GM19025 (cell line): Measurements from ENCODE around the gene EFNB2.

Experiments
- ATAC-seq: cut with Tn5 transposase; IDR thresholded peaks from one replicate; pipeline ENCODE4 v1.9.1; 2021; ENCODE audit warnings: mild to moderate bottlenecking, low read depth, moderate library complexity; ENCODE audit not compliant: unreplicated experiment

The EFNB2 gene

DNA sequence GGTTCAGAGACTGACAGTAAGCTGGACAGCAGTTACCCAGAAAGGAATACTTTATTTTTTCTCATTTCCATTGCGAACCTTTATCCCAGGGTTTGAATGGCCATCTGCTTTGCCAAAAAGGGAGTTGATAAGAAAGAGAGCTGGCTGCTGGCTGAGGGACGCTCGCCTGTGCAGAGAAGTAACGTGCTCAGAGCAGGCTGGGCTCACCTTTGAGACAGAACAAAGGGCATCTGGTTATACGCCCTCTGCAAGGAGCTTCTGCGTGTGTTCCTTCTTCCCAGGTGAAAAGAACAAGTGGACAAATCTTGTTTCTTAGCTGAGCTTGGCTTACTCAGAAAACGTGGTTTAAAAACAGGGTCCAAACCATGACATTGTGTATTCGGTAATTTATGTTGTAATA is 47.4 kb downstream of the EFNB2 start:
- ATAC-seq = no peak

DNA sequence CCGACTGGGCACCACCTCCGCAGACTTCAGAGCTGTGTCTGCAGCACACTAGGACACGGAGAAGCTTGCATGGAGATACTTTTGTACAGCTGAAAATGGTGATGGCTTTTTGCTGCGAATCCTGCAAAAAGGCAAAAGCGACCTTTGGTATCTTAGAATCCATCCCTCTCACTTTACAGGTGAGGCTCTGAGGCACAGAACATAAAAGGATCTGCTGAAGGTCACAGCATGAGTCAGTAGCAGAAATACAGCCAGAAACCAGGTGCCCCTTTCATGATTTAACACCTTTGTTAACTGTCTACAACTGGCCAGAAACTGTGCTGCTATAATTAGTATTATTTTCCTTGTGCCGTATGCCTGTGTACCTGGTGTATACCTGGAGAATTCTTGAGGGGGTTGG is 48.3 kb downstream of the EFNB2 start:
- no peak for ATAC-seq

DNA sequence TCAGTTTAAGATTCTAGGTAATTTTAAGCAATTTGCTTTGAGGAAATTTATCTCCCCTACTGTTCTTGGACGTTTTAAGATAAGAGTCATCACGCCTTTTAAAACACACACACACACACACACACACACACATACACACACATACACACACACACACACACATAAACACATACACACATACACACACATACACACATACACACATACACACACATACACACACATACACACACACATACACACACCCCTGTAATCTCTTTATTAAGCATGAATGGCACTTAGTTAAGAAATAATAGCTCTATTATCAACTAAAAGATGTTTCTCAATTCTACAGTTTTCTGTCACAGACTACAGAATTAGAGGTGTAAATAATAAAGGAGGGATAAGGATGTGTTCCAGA is 49.2 kb downstream of the EFNB2 start:
- no peak for ATAC-seq

DNA sequence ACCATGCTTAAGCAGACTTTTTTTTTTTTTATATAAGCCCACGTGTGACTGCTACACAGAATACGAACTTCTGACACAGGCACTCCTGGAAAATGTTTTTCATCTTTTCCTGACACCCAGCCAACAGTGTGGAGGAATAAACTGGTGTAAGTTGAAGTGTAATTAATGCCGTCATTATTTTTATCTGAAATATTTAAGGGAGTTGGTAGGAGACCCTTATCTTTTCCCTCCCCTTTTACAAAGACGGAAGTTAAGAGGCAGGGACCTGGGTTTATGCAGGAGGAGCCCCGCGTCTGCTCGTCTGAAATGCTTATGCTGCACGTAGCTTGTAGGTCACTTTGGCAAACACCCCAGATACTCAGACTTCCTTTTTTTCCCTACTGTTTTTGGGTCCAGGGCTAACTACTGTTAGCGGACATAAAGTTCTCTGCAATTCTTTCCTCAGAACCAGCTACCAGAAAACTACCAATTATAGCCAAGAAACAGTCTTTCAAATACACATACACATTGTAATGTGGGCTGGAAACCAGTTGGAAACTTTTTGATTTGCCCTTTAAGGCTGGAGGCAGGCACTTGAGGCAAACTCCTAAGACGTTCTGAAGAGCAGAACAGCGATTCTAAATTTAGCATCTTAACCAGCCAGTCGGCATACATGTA is 50.8 kb downstream of the EFNB2 start:
- no peak for ATAC-seq

DNA sequence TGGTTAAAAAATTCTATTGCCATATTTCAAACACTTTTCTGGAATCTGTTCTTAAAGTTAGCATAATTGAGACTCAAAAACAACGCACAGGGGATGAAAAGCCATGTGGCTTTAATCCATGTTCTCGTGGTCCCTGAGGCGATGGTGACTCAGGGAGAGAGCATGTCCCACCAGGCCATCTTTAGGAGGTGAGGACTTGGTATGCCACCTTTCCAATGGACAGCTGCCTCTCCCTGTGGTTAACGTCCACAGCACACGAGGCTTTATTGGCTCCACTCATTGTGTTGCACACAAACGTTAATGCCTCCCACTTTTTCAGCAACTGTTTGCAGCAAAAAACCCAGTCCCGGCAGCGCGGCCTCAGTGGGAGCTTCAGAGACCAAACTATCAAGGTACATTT is 51.4 kb downstream of the EFNB2 start:
- ATAC-seq = no peak

DNA sequence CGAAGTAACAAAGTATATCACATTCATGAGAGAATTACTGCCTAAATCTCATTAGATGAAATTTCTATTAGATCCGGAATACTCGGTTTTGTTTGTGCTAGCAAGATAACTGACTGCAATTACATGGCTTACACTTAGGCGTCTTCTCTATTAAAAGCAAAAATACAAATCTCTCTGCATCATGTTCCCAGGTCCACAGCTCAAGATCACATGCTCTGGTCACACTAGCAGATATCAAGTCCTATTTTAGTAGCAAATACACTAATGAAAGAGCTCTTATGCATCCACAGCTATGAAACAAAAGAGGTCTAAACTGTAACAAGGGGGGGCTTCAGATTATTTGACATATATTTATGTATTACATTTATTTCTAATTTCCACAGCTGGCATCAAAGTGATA is 53.5 kb downstream of the EFNB2 start:
- ATAC-seq = no peak

DNA sequence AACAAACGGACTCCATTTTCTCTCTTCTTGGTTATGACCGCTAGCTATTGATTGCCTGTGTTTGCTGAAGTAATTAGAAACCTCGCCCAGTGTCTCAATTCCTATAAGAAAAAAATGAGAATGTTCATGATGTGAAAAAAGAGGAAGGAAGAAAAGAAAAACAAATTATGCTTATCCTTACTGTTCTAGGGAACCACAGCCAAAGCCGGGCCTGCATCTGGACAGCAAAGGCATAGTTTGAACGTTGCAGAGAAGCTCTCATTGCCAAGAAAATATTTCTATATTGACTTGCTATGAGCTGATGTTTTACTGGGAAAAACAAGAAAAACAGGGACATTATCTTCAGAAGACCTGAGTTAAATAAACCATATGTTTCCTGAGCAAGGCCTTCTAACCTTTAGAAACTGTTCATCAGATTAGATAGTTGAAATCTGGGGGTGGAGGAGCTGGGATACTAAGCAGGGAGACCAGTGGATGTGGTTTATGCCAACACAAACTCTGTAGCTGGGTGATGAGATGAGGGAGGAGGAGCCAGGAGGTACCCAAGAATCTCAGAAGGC is 55.0 kb downstream of the EFNB2 start:
- ATAC-seq = no peak

DNA sequence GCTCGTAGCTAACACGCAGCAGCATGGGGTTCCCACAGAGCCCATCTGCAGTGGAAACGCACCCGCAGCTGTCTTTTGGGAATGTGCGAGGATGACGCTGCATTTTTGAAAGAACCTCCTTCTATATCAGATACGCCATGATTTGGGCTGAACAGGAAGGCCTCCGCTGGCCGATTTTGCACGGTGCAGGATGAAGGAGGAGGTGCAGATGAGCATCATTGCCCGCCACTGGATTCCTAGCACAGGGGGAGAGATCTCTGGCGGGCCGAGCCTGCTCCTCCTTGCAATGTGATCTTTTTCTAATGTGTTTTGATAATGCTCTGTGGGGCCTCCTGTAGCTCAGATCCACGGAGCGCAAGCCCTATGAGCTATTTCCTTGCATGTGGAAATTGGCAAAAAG is 55.5 kb downstream of the EFNB2 start:
- ATAC-seq = no peak

DNA sequence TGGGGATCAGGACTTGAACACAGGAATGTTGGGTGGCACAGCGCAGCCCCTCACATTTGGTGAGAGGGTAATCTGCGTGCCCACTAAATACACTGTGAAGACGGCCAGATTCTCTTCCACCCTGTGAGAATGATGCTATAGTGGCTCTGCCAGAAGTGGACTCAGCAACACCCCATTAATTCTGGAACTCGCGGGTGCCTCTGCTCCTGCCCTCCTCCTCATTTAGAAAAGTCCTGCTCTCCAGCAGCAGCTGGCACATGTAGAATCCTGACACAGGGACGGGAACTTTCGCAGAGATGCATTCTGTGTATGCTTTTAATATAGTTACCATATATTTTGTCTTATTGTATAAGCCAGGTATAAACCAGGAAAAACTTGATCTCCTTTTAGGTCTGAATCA is 57.3 kb downstream of the EFNB2 start:
- no peak for ATAC-seq

DNA sequence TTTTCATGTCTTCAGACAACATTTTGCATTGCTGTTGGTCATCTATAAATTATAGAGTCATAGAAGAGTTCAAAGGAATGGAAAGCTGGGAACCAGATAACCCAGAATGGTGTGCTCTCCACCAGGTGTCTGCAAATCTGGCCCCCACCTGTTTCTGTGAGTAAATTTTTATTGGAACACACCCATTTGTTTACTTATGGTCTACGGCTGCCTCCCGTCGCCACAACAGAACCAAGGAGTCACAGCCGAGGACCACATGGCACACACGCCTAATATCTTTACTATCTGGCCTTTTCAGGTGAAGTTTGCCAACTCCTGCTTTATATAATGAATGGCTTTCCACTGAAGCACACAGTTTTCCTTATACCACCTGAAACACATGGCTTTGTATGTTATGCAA is 58.2 kb downstream of the EFNB2 start:
- ATAC-seq = no peak

DNA sequence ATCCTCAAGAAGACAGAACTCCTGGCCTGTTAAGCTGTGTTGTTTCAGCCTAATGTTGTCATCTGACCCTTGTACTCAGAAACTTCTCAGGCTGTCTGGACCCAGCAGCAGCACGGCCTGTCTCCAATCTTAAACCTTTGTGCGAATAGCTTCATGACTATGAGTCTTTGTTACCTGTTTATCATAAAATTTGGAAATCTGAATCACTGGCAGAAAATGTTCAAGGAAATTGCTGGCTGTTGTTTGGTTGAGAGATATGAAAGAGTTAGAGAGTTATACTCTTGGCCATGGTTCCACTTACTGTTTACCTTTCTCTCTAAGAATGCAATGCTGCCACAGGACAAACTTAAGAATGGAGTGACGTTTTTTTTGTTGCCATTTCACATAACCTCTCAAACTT is 59.6 kb downstream of the EFNB2 start:
- ATAC-seq = no peak

DNA sequence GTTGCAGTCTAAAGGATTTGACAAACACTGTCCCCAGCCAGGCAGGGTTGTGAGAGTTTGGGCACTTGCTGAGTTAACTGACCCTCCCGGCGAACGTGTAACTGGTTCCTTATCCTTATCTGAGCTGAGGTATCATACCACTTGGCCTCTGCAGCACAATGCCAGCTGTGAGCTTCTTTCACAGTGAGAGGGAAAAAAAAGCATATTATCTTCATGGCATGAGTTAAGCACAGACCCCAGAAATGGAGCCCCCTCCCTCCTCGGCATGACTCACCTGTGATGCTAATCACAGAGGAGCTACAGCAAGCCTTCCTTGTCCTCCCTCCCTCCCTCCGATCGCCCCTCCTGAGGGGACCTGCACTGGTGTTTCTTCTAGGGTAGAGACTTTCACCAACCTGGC is 60.5 kb downstream of the EFNB2 start:
- ATAC-seq = no peak

DNA sequence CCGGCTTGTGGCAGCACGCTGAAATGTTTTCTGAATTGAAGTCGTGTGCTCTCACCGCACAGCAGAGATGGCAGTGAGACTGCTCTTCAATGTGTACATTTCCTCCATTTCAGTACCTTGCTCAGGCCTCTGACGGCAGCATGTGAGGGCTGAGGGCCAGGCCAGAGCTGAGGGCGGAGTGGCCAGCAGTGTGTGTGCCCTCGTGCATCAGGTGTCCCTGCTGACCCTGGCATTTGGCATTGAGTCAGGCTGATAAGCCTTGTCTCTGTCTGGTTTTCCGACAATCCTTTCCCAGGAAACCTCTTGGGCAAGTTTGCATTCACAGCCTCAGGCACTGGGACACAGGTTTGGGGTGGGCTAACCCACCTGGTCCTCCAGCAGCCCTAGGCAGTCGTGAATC is 62.3 kb downstream of the EFNB2 start:
- ATAC-seq = no peak

DNA sequence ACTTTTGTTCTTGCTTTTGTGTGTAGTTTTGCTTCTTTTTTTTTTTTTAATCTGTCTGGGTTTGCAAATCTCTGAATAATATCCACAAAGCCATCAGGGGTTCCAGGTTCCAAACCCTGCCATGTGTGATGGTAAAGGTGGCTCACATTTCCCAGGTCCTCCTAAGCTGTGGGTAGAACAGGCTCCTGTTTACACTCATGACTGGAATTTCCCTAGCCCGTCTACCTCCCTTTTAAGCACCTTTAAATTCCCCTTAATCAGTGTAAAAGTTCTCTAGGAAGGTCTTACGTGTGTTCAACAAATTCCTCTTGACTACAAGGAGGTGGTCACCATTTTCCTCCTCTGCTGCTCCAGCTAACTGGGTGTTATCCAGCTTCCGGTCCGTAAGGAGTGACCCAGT is 62.8 kb downstream of the EFNB2 start:
- ATAC-seq = no peak

DNA sequence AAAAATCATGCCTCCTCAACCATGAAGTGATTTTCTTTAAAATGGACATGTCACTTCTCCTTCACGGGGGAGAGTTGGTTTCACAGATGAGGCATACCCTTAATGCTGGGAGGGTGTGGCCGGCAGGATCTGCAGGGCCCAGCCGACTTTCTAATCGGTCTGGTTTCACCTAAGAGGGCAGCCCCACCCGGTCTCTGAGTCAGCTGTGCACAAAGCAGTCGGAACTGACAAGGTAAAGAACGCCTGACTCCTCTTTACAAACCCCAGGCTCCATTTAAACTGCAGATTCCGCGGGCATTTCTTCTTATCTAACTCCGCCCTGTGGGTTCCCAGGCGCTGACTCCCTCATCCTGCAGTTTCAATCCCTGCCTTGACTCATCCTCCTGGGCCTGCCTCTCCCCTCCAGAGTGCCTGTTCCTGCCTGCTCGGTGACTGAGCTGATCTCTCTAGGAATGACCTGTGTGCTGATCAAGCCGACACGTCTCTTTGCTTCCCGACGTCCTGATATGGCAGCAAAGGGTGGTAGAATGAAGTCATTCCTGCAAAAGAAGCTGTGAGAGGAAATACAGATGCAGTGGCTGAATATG is 63.4 kb downstream of the EFNB2 start:
- no peak for ATAC-seq

DNA sequence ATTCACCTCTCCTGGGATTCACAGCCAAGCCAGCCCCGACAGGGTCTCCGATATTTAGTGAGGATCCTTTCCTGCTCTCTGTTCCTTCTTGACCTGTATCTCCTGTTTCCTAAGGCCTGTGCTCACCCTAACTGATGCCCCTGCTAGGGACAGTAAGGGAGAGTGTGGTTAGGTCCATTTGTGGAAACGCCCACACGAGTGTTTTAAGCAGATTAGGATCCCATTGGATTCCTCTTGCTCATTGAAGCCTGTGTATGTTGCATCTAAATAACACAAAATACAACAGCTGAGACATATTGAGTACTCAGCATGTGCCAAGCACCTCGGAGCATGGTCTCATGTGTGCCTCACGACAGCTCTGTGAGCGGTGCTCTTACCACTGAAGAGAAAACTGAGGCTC is 64.9 kb downstream of the EFNB2 start:
- no peak for ATAC-seq

DNA sequence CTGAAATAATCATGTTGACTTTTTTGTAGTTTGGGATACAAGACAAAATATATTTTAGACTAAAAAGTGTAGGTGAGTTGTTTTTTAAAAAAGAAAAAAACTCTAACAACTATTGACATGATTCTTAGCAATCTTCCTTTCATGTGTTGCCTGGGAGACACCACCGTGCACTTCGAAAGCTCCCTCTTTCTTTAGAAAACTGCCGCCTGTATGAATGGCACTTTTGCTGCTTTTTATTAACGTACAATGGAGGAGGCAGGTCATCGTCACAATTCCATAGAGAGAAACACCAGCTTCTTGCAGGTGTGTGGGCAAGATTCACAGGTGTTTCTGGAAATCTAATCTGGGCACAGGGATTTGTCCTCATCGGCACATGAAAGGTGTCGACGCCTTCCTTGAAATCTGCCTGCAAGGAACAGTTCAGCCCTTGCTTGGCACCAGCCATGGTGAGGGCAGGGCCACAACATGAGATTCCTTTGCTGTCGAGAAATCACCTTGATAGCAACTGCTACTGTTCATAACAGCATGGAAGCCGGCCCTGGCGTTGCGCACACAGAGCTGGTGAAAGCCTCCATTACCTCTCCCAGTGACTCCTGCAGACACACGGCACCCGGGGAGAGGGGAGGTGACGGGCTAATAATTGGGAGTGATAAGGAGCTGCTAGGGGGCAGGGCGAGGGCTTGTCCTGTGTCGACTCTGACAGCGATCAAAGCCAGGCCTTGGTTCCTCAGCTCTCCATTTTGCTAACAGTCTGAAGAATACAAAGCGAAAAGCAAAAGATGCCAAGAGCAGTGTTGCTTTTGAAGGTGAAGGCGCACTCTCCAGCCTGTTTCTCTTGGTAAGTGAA is 66.5 kb downstream of the EFNB2 start:
- no peak for ATAC-seq

DNA sequence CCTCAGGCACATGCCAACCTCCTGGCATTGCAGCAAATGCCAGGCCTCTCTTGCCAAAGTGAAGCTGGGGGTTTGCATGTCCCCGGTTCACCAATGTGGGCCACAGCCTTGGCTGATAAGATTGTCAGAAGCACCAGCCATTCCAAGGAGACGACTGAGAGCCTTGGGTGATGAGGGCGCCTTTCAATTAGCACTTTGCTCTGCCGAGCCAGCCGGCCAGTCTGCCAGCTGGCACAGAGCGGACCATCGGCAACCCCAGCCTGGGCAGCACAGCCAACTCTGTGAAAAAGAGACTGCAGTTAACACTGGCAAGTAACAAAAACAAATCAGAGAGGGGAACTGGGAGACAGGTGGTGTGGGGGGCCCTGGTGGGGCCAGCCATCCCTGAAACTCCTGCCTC is 67.3 kb downstream of the EFNB2 start:
- no peak for ATAC-seq

DNA sequence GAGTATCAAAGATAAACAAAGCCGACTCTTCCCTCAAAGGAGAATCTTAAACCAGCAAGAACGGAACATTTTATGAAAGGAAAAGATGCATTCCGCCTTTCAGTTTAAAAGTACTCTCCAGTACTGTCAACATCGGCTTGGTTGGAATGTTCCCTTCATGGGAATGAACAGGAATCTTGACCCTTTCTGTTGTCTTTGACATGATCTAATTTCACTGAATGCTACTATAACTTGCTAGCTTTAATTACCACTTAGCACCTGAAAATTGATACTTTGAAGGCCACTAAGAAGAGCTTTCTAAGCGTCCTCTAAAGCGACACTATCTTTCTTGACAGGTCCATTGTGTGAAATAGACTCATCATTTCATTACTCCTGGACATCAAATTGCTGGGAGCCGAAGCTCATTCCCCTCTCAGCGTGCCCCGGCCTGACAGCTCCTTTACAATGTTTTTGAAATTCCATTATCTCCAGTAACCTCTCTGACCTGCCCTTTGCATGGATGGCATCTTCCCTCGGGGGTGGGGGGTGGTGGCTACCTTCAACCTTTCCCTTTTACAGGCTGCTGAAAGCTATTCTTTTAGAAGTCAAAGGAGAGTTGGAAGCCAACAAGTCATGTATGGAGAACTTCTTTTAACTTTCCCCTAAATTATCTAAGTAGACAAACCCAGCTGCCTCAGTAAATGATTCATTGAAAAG is 67.9 kb downstream of the EFNB2 start:
- ATAC-seq = no peak

DNA sequence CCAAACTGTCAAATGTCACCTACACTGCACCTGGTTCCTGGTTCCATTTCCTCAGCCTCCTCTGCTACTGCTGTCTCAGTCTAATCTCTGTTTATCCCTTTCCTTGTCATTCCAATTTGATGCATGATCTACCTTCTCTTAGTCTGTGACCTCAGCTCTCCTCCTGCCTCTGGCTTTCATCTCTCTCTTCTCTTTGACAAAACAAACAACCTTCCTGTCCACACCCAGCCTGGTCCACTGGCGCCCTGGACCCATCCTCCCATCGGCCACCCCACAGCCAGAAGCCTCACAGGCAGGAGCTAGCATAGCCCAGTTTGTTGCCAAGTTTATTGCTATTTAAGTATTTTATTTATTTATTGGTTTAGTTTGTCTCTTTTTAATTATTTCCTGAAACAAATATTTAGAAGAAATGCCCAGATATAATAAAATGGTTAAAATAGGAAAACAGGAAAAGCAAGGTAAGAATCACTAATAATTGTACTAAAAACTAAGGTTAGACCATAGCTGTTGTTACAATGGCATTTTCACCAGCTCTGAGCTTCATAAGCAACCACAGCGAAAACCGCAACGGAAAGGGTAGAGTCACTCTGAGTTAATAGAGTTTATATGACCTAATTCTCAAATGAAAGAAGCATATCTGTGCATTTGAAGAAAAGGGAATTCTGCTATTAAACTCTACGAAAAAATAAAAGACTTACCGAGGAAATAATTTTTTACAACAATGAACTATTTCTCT is 68.6 kb downstream of the EFNB2 start:
- ATAC-seq = no peak
